ENCODE results near the gene AGXT. TPM values are rescaled to one million over a fixed set of nuclear protein-coding genes. Genes with fewer than 3 reads are reported as not detected.

The AGXT gene
- total RNA-seq, 1 donor from 2014 or later = not detected

GRCh38 chr2:240921311-240921994 lies 52.8 kb downstream of the AGXT start:
- DNase-seq (peak; percentile 60), ATAC-seq (no peak)
- no peaks in the 10 kb centered on the region for H3K27me3 ChIP-seq
- H3K36me3 ChIP-seq = no peaks in the 10 kb centered on the region
- TF ChIP-seq CTCF (IDR thresholded peaks at IDR 0.05) = no peak
- no peak overlapping the region for H3K4me3 ChIP-seq
- H3K27ac ChIP-seq = no peak overlapping the region
- intact Hi-C loops (cut with DNase I) = no loop called here
- no peaks in the 10 kb centered on the region for H3K9me3 ChIP-seq
- peaks cover 9% of the 10 kb centered on the region for H3K4me1 ChIP-seq

- no peak overlapping the region for H3K27ac ChIP-seq
- no peaks in the 10 kb centered on the region for H3K9me3 ChIP-seq
- H3K4me3 ChIP-seq = no peak overlapping the region
- intact Hi-C loops (cut with DNase I) = no loop called here
- H3K4me1 ChIP-seq = peaks cover 5% of the 10 kb centered on the region
- ATAC-seq (no peak), DNase-seq (peak; percentile 53)
- no peaks in the 10 kb centered on the region for H3K27me3 ChIP-seq
- no peaks in the 10 kb centered on the region for H3K36me3 ChIP-seq
- no peak for TF ChIP-seq CTCF (IDR thresholded peaks at IDR 0.05)
Measured at GRCh38 chr2:240921995-240922244, 53.3 kb downstream of the AGXT start.

GRCh38 chr2:240922245-240922981 lies 53.8 kb downstream of the AGXT start:
- DNase-seq (no peak), ATAC-seq (no peak)
- TF ChIP-seq CTCF (IDR thresholded peaks at IDR 0.05) = no peak
- H3K4me3 ChIP-seq = no peak overlapping the region
- intact Hi-C loops (cut with DNase I) = no loop called here
- H3K27ac ChIP-seq = no peak overlapping the region
- no peaks in the 10 kb centered on the region for H3K9me3 ChIP-seq
- no peaks in the 10 kb centered on the region for H3K27me3 ChIP-seq
- H3K4me1 ChIP-seq = no peaks in the 10 kb centered on the region
- no peaks in the 10 kb centered on the region for H3K36me3 ChIP-seq

GRCh38 chr2:240922982-240923537 lies 54.4 kb downstream of the AGXT start:
- ATAC-seq = no peak
- H3K9me3 ChIP-seq = no peaks in the 10 kb centered on the region
- H3K4me3 ChIP-seq = no peak overlapping the region
- intact Hi-C loops (cut with DNase I) = no loop called here
- H3K27ac ChIP-seq = no peak overlapping the region
- no peaks in the 10 kb centered on the region for H3K36me3 ChIP-seq
- no peaks in the 10 kb centered on the region for H3K27me3 ChIP-seq
- peak; percentile 43 for DNase-seq
- TF ChIP-seq CTCF (IDR thresholded peaks at IDR 0.05) = no peak
- no peaks in the 10 kb centered on the region for H3K4me1 ChIP-seq

GRCh38 chr2:240925191-240925567 lies 56.6 kb downstream of the AGXT start:
- H3K4me3 ChIP-seq = no peak overlapping the region
- intact Hi-C loops (cut with DNase I) = no loop called here
- no peaks in the 10 kb centered on the region for H3K36me3 ChIP-seq
- no peaks in the 10 kb centered on the region for H3K27me3 ChIP-seq
- no peak for TF ChIP-seq CTCF (IDR thresholded peaks at IDR 0.05)
- no peak for ATAC-seq
- H3K27ac ChIP-seq = no peak overlapping the region
- DNase-seq = peak; percentile 58
- no peaks in the 10 kb centered on the region for H3K9me3 ChIP-seq
- H3K4me1 ChIP-seq = no peaks in the 10 kb centered on the region
